SK-N-SH treated with all-trans-retinoic acid at 6 μM for 48 hours (cell line): ENCODE measurements around the gene SEC14L5.

Experiments used
- POU6F1 ChIP-seq: fragments of 250-450 bp; sonication (Bioruptor Pico); IDR thresholded peaks from 2 replicates; pipeline ENCODE4 v1.8.0; 2021; ENCODE audit warnings: low read depth, mild to moderate bottlenecking, moderate library complexity, borderline replicate concordance
- ZC3H10 ChIP-seq: fragments of 250-450 bp; sonication (Bioruptor Pico); IDR thresholded peaks from 2 replicates; pipeline ENCODE4 v1.5.1; 2021; ENCODE audit warnings: mild to moderate bottlenecking, moderate library complexity

DNA sequence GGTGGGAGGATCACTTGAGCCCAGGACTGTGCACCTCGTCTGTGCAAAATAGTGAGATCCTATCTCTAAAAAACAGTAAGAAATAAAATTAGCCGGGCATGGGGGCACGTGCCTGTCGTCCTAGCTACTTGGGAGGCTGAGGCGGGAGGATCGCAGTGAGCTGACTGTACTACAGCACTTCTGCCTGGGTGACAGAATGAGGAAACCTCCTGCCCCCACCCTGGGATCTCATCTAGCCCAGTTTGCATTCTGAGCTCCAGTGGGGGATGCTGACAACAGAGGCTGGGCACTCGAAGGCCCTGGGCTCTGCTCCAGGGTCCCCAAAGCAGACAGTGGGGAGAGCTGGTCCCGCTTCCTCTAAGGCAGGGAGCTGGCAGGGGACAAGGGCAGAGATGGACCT lies 68.5 kb downstream of the SEC14L5 start:
- TF ChIP-seq POU6F1 (CRISPR knock-in tag) = no peak
- TF ChIP-seq ZC3H10 = no peak
